ENCODE measurements around the gene SCN1B.

- no peak for TF ChIP-seq CTCF (IDR thresholded peaks at IDR 0.05)
- TF ChIP-seq POLR2A (IDR thresholded peaks at IDR 0.05; ENCODE audit: low read depth) = no peak
Observed at GRCh38 chr19:35004517-35005255, 25.6 kb upstream of the SCN1B start.
